Activated T-cell treated with anti-CD3 and anti-CD28 coated beads, Interleukin-2, amount 50 U/mL, for 72 hours (primary cell): ENCODE results near the gene CHAD. TPM values are rescaled to one million over a fixed set of nuclear protein-coding genes. Genes with fewer than 3 reads are reported as not detected.
A peak's percentile ranks its signal among the peaks of the same experiment; 100 is the strongest.
"Not testable (repeated sequence)": the region's sequence is repeated elsewhere in the genome, so short reads cannot be mapped to it uniquely, and the experiment has no call there.

Experiments
- ATAC-seq, 2 donors: fragments of 150-1000 bp; cut with Tn5 transposase; replicated peaks in 1 of 2; 2 replicates each; pipeline ENCODE4 v1.10.0; 2021; ENCODE audit warnings: moderate library complexity in 2 of 2, mild to moderate bottlenecking in 1 of 2
- DNase-seq, 2 donors: peaks; one replicate each; pipeline ENCODE4 v3.0.0; 2021 to 2022; ENCODE audit warnings: mixed read lengths in 1 of 2
- H3K27ac Mint-ChIP-seq: one replicate; pipeline ENCODE4 v1.8.0; 2022; ENCODE audit warnings: mild to moderate bottlenecking, moderate library complexity, mixed read lengths
- H3K27me3 Mint-ChIP-seq: one replicate; pipeline ENCODE4 v1.8.0; 2022; ENCODE audit warnings: low read depth, mixed read lengths
- H3K36me3 Mint-ChIP-seq, 2 donors: one replicate each; pipeline ENCODE4 v1.8.0; 2022; ENCODE audit warnings: mixed read lengths in 2 of 2, mild to moderate bottlenecking in 1 of 2; ENCODE audit not compliant: insufficient read depth in 2 of 2
- H3K4me1 Mint-ChIP-seq: one replicate; pipeline ENCODE4 v1.8.0; 2022; ENCODE audit warnings: low read depth, mixed read lengths
- H3K4me3 Mint-ChIP-seq, 2 donors: one replicate each; pipeline ENCODE4 v1.8.0; 2022; ENCODE audit warnings: mild to moderate bottlenecking in 2 of 2, mixed read lengths in 2 of 2, moderate library complexity in 2 of 2
- H3K9me3 Mint-ChIP-seq, 2 donors: one replicate each; pipeline ENCODE4 v1.8.0; 2022; ENCODE audit warnings: mixed read lengths in 2 of 2
- total RNA-seq, 2 donors: library from RNA; stranded (reverse); gene quantifications; one replicate each; pipeline ENCODE4 v1.2.3, GENCODE V29; 2022

The CHAD gene
- total RNA-seq, 2 donors from 2014 or later: not detected

DNA sequence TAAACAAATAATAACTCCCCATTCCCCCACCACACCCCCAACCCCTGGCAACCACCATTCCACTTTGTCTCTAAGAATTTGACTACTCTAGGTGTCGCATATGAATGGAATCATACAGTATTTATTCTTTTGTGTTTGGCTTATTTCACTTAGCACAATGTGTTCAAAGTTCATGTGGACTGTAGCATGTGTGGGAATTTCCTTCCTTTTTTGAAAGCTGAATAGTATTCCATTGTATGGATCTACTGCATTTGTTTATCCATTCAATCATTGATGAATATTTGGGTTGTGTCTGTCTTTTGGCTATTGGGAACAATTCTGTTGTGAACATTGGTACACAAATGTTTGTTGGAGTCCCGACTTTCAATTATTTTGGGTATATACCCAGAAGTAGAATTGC lies 45.9 kb downstream of the CHAD start:
- no peak overlapping the region for H3K27ac Mint-ChIP-seq
- no peaks in the 10 kb centered on the region for H3K27me3 Mint-ChIP-seq
- H3K4me1 Mint-ChIP-seq: peaks cover 35% of the 10 kb centered on the region
- H3K4me3 Mint-ChIP-seq: no peak overlapping the region
- H3K36me3 Mint-ChIP-seq: no peaks in the 10 kb centered on the region
- no peak for ATAC-seq
- no peak for DNase-seq
- H3K9me3 Mint-ChIP-seq: peaks cover 0 to 4% of the 10 kb centered on the region in 2 donors

GRCh38 chr17:50421308-50422051 lies 47.2 kb downstream of the CHAD start:
- H3K4me3 Mint-ChIP-seq: peak overlapping the region; percentile 84 to 86
- DNase-seq (peak in 1 of 2 donors; percentile 12), ATAC-seq (no peak)
- H3K4me1 Mint-ChIP-seq: peaks cover 23% of the 10 kb centered on the region
- no peaks in the 10 kb centered on the region for H3K27me3 Mint-ChIP-seq
- H3K9me3 Mint-ChIP-seq: peaks cover 0 to 4% of the 10 kb centered on the region in 2 donors
- no peaks in the 10 kb centered on the region for H3K36me3 Mint-ChIP-seq
- peak overlapping the region; percentile 94 for H3K27ac Mint-ChIP-seq

GRCh38 chr17:50420419-50421112 lies 48.1 kb downstream of the CHAD start:
- ATAC-seq: no peak
- H3K4me3 Mint-ChIP-seq: peak overlapping the region; percentile 84 to 86
- peaks cover 19% of the 10 kb centered on the region for H3K4me1 Mint-ChIP-seq
- peak overlapping the region; percentile 94 for H3K27ac Mint-ChIP-seq
- H3K9me3 Mint-ChIP-seq: peaks cover 0 to 4% of the 10 kb centered on the region in 2 donors
- no peaks in the 10 kb centered on the region for H3K27me3 Mint-ChIP-seq
- no peaks in the 10 kb centered on the region for H3K36me3 Mint-ChIP-seq
- no peak for DNase-seq

- H3K4me3 Mint-ChIP-seq, H3K27me3 Mint-ChIP-seq, H3K36me3 Mint-ChIP-seq, H3K9me3 Mint-ChIP-seq, ATAC-seq, H3K27ac Mint-ChIP-seq, DNase-seq: not testable (repeated sequence)
- H3K4me1 Mint-ChIP-seq: peaks cover 10% of the 10 kb centered on the region
Measured at GRCh38 chr17:50419577-50419976, 49.1 kb downstream of the CHAD start.

GRCh38 chr17:50414808-50415207 lies 53.9 kb downstream of the CHAD start:
- Mint-ChIP-seq H3K4me1 (no peaks in the 10 kb centered on the region), H3K4me3 (no peak overlapping the region)
- no peak for ATAC-seq

More at GRCh38 chr17:50414808-50415207, 53.9 kb downstream of the CHAD start:
- peaks cover 0 to 4% of the 10 kb centered on the region in 2 donors for H3K9me3 Mint-ChIP-seq
- no peaks in the 10 kb centered on the region for H3K36me3 Mint-ChIP-seq
- DNase-seq: no peak
- peaks cover 6% of the 10 kb centered on the region for H3K27me3 Mint-ChIP-seq
- H3K27ac Mint-ChIP-seq: no peak overlapping the region

Other genes starting within 250 kb of the CHAD start
- under 1 TPM in 1 of 2 donors, not detected in 1; 0.51 TPM for gene TMEM92, start 194.4 kb downstream of the CHAD start, total RNA-seq
- gene XYLT2, start 122.8 kb downstream of the CHAD start, total RNA-seq: 10 to 100 TPM; 24.2 to 43.8 TPM
- gene MRPL27, start 95.7 kb downstream of the CHAD start, total RNA-seq: 10 to 100 TPM; 44.6 to 45.9 TPM
- gene EME1, start 95.7 kb downstream of the CHAD start, total RNA-seq: 10 to 100 TPM; 42.9 to 43.1 TPM
- 10 to 100 TPM; 57.6 to 63.6 TPM for gene LRRC59, start 71.4 kb downstream of the CHAD start, total RNA-seq
- 10 to 100 TPM; 30.2 to 43.0 TPM for gene ACSF2, start 42.7 kb downstream of the CHAD start, total RNA-seq
- gene RSAD1, start 10.0 kb upstream of the CHAD start, total RNA-seq: 10 to 100 TPM; 29.2 to 34.0 TPM
- gene MYCBPAP, start 39.6 kb upstream of the CHAD start, total RNA-seq: 10 to 100 TPM in 1 of 2 donors, 1 to 10 TPM in 1; 8.9 to 24.3 TPM
- gene EPN3, start 63.9 kb upstream of the CHAD start, total RNA-seq: not detected
- gene SPATA20, start 78.3 kb upstream of the CHAD start, total RNA-seq: 10 to 100 TPM; 25.0 to 51.3 TPM
- under 1 TPM; 0.07 to 0.14 TPM for gene CACNA1G, start 91.8 kb upstream of the CHAD start, total RNA-seq
- gene ABCC3, start 166.0 kb upstream of the CHAD start, total RNA-seq: not detected
- 10 to 100 TPM; 36.4 to 37.8 TPM for gene ANKRD40, start 239.0 kb upstream of the CHAD start, total RNA-seq